ENCODE results near the gene SPNS2.

The SPNS2 gene

DNA sequence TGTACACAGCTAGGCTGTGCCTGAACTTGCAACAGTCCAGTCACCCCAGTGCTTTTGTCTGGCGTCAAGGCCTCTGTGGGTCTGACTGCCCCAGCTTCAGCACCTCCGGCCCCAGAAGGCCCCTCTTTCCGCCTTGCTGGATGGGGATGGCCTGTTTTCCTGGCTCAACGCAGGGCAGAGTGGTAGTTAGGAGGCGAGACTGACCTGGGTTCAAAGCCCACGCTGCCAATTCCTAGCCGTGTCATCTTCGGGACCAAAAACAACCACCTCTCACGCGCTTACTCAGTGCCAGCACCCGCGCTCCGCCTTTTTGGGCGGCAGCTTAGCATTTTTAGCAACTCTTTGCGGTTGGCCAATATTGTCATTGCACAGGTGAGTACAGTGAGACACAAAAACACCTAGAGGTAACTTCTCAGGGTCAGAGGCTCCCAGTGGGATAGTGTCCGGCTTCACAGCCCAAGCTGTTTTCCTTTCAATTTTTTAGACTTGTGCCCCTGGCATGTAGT lies 51.9 kb downstream of the SPNS2 start:
- DNase-seq (ENCODE audit: low read depth in 2 of 2), result no peak

DNA sequence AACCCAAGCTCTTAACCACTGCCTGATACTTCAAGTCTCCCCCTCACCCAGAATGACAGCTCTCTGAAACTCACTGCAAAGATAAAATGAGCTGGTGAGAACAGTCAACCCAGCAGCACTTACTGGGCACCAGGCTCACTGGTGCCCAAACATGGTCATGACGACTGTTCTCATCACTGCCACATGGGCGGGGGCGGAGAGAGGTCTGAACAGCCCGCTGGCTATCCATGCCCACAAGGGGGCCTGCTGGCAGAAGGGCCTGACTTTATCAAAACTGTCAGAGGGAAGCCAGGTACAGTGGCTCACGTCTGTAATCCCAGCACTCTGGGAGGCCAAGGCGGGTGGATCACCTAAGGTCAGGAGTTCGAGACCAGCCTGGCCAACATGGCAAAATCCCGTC lies 52.5 kb downstream of the SPNS2 start:
- no peak for DNase-seq (ENCODE audit: low read depth in 2 of 2)

- DNase-seq (ENCODE audit: low read depth in 2 of 2), result no peak
These were observed 53.3 kb downstream of the SPNS2 start for GRCh38 chr17:4551796-4552525.

DNA sequence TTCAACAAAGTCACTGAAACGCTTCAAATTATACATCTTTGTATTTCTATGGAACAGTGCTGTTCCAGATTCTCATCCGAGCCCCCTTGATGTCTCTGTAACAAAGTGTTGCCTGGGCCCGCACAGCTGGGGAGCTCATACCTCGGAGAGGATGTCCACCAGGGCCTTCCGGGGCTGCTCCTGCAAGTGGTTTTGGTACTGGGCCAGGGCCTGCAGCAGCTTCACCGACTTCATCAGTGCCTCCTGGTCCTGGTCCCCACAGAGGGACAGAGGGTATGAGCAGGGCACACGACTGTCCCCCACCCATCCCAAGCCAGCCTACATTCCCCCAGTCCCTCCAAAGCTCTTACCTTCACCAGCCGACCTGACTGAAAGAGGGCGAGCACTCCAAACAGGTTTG lies 55.0 kb downstream of the SPNS2 start:
- no peak for DNase-seq (ENCODE audit: low read depth in 2 of 2)

GRCh38 chr17:4554441-4554996 lies 55.8 kb downstream of the SPNS2 start:
- no peak for DNase-seq (ENCODE audit: low read depth in 2 of 2)

GRCh38 chr17:4554997-4555799 lies 56.5 kb downstream of the SPNS2 start, which contains the start of gene MYBBP1A:
Gene MYBBP1A (minus strand): TSS chr17:4555384. CDS start chr17:4555324, 60 bp downstream.
- peak; percentile 96 to 97 for DNase-seq (ENCODE audit: low read depth in 2 of 2)

GRCh38 chr17:4555873-4556759 lies 57.4 kb downstream of the SPNS2 start:
- DNase-seq (ENCODE audit: low read depth in 2 of 2), result no peak

GRCh38 chr17:4556996-4557395 lies 58.3 kb downstream of the SPNS2 start:
- DNase-seq (ENCODE audit: low read depth in 2 of 2), result no peak

DNA sequence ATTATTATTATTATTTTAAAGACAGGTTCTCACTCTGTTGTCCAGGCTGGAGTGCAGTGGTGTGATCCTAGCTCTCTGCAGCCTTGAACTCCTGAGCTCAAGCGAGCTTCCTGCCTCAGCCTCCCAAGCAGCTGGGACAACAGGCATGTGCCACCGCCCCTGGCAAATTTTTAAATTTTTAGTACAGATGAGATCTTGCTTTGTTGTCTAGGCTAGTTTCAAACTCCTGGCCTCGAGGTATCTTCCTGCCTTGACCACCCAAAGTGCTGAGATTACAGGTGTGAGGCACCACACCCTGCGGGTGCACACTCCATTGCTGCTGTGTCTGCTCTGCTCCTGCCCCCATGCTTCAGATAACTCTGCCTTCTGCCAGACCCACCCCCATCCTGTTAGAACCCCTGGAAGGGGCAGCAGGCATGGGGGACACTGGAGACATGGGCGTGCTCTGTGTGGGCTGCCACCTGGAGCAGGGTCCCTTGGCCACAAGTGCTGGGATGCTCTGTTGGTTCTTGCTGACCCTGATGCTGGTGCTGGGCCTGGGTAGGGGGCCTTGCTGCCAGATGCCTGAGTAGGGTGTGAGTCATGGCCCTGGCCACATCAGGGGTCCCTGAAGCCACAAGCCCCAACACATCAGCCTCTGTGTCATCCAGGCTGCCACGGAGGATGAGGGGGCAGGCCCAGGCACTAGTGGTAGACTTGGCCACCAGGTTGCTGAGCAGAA lies 59.1 kb downstream of the SPNS2 start:
- DNase-seq (ENCODE audit: low read depth in 2 of 2), result no peak

GRCh38 chr17:4558347-4558971 lies 59.8 kb downstream of the SPNS2 start:
- DNase-seq (ENCODE audit: low read depth in 2 of 2), result no peak

DNA sequence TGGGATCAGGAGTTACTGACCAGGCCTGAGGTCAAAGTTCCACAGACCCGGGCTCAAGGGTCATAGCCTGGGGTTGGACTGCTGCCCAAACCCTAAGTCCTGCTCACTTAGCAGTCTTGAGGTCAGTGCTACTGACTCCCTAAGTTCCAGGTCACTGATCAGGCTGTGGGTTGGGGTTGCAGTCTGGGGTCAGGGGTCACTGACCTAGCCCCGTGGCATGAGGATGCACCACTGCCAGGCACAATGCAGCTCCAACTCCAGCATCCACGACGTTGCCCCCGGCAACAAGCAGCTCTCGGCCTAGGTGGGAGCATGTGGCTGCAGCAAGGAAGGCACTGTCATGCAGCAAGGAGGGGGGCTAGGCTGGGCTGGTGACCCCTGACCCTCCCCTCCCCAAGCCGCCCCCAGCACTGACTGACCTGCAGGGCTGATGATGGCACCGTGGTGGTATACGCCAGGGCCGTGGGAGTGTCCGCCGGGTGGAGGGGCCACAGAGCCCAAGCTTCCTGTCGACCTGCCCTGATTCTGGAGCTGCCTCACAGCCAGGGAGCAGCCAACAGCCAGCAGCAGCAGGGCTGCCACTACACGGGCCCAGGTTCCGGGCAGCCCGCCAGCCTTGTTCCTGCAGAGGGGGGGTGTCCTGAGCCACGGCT lies 60.6 kb downstream of the SPNS2 start:
- no peak for DNase-seq (ENCODE audit: low read depth in 2 of 2)

GRCh38 chr17:4559966-4560365 lies 61.3 kb downstream of the SPNS2 start:
- no peak for DNase-seq (ENCODE audit: low read depth in 2 of 2)

DNA sequence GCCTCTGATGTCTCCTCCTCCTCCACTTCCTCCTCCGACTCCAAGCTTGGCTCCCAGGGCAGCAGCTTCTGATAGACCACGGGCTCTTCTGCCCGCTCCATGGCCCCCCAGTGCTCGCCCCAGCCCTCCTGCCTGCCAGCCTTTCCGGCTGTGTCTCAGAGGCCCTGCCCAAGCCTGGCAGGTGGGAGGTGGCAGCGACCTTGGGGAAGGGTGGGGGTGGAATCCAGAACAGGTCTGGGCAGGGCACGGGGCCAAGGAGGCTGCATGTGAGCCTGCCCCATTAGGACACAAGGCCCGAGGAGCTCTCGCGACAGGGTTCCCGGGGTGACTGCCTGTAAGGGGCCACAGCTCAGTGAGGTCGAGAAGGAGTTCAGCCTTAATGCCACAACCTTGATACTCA lies 61.7 kb downstream of the SPNS2 start, which contains the start of gene GGT6:
TSS of gene GGT6 (minus strand) at position 157 of the 400 bp plus-strand sequence. CDS start at position 101, 56 bp downstream.
- DNase-seq (ENCODE audit: low read depth in 2 of 2), result no peak

DNA sequence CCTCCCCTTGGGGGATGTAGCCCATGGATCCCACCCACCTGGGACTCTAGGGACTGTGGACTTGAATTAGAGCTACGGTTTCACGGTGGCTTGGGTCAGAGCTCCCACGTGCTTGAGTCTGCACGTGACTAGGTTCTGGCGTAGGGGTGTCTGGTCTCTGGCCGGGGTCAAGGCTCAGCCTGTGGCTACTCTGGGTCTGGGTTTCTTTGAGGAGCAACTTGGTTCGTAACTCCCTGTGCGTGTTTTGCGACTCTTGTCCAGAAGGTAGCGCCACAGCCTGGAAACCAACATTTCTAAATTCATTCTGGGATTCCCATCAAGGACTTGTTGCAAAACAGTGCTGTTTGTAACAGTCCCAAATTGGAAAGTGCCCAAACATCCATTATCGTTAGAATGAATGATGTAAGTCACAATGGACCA lies 62.2 kb downstream of the SPNS2 start:
- no peak for DNase-seq (ENCODE audit: low read depth in 2 of 2)

DNA sequence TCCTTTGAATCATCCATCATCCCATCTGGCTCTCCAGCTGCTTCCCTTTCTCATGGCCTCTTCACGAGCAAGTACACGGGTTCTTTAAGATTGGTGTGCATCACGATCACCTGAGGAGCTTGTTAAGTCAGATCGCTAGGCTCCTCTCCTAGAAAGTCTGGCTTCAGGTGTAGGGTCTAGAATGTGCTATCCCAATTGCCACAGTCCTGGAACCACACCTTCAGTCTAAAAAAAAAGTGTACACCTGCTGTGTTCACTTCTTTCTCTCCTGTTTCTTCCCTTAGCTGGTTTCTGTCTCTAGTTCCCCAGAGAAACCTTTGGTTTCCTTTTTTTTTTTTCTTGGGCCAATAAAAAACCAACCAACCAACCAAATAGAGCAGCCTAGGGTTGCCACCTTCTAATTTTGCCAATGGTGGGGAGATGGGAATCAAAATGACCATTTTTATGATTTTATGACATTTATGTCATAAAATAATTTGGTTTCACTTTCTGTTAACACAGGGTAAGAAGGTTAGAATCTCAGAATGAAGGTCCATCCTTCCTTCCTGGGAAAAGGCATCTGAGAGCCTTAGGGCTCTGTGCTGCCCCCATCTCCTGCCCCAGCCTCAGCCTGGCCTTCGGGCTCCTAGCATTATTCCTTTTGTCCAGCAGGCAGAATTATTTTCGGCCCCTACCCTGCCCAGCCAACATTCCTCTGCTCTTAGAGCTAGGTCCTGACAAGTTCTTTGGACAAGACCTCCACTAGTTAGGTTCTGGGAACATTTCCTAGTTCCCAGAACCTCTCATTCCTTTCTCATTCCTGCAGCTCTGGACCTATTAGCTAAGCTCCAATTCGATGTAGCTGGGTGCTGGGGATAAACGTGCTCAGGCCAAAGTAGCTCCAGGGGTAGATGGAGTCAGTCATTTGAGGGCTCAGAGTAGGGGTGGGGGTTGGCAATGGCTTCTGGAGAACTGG lies 63.6 kb downstream of the SPNS2 start:
- DNase-seq (ENCODE audit: low read depth in 2 of 2), result no peak

- peak in 1 of 2 donors; percentile 20 for DNase-seq (ENCODE audit: low read depth in 2 of 2)
These were observed 66.8 kb downstream of the SPNS2 start for GRCh38 chr17:4565209-4566141.

DNA sequence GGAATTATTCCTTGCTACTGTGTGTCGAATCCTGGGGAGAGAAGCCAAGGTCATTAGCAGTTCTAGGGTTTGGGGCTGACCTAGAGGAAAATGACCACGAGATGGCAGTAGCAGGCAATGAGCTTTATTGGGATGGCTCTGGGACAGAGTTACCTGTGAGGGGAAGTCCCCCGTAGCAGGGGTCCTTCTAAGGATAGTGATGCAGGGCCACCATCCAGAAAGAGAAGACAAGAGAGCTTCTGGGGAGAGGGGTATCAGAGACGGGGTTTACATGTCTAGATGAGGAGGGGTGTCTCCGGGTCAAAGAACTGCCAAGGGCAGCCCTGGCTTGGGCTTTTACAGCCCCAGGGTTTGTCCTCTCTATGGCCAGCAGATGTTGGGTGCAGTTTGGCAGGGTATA lies 68.1 kb downstream of the SPNS2 start:
- peak in 1 of 2 donors; percentile 35 for DNase-seq (ENCODE audit: low read depth in 2 of 2)

Measured in stimulated activated CD4-positive, alpha-beta T cell treated with anti-CD3 and anti-CD28 coated beads, Interleukin-1b, Interleukin-23, amount 100 ng/mL, for 4 hours (primary cell).